GM21390 (cell line): Measurements from ENCODE around the gene MACROD2.
A peak's percentile ranks its signal among the peaks of the same experiment; 100 is the strongest.
"Not testable (repeated sequence)": the region's sequence is repeated elsewhere in the genome, so short reads cannot be mapped to it uniquely, and the experiment has no call there.

ENCODE experiments used
- ATAC-seq: cut with Tn5 transposase; IDR thresholded peaks from one replicate; pipeline ENCODE4 v1.9.1; 2021; ENCODE audit not compliant: unreplicated experiment

Gene MACROD2

GRCh38 chr20:13995086-13995665 lies at the start of gene MACROD2:
Gene MACROD2, plus strand, starts transcription at chr20:13995516.
- no peak for ATAC-seq

GRCh38 chr20:13947719-13948118 lies 47.6 kb upstream of the MACROD2 start:
- no peak for ATAC-seq

GRCh38 chr20:13953227-13953626 lies 42.1 kb upstream of the MACROD2 start:
- no peak for ATAC-seq

- ATAC-seq, result no peak
These were observed 35.2 kb upstream of the MACROD2 start for GRCh38 chr20:13960119-13960518.

- ATAC-seq, result no peak
These were observed 34.8 kb upstream of the MACROD2 start for GRCh38 chr20:13960525-13960924.

- ATAC-seq, result no peak
These were observed 11.1 kb upstream of the MACROD2 start for GRCh38 chr20:13984211-13984610.

GRCh38 chr20:13990465-13990864 lies 4.9 kb upstream of the MACROD2 start, which contains the start of gene SEL1L2:
Gene SEL1L2, minus strand, starts transcription at chr20:13990614. Its CDS starts 80 bp downstream, at chr20:13990534.
- no peak for ATAC-seq

- no peak for ATAC-seq
These were observed 4.0 kb upstream of the MACROD2 start for GRCh38 chr20:13991311-13991710.

GRCh38 chr20:13991955-13992354 lies 3.4 kb upstream of the MACROD2 start:
- ATAC-seq, result not testable (repeated sequence)

GRCh38 chr20:13995841-13996240 lies 525 bp downstream of the MACROD2 start:
- no peak for ATAC-seq

- no peak for ATAC-seq
These were observed 949 bp downstream of the MACROD2 start for GRCh38 chr20:13996265-13996664.

GRCh38 chr20:14000917-14001316 lies 5.6 kb downstream of the MACROD2 start:
- ATAC-seq, result no peak

GRCh38 chr20:14005996-14006395 lies 10.7 kb downstream of the MACROD2 start:
- no peak for ATAC-seq

- ATAC-seq, result no peak
These were observed 13.9 kb downstream of the MACROD2 start for GRCh38 chr20:14009208-14009607.

- ATAC-seq, result no peak
These were observed 17.4 kb downstream of the MACROD2 start for GRCh38 chr20:14012671-14013070.

GRCh38 chr20:14030991-14031390 lies 35.7 kb downstream of the MACROD2 start:
- no peak for ATAC-seq

- no peak for ATAC-seq
These were observed 38.0 kb downstream of the MACROD2 start for GRCh38 chr20:14033310-14033709.

GRCh38 chr20:14036567-14036966 lies 41.3 kb downstream of the MACROD2 start:
- no peak for ATAC-seq

- not testable (repeated sequence) for ATAC-seq
These were observed 49.5 kb downstream of the MACROD2 start for GRCh38 chr20:14044712-14045276.

GRCh38 chr20:14046534-14046933 lies 51.2 kb downstream of the MACROD2 start:
- ATAC-seq, result no peak

GRCh38 chr20:14049111-14049510 lies 53.8 kb downstream of the MACROD2 start:
- peak; percentile 77 for ATAC-seq

GRCh38 chr20:14051454-14051853 lies 56.1 kb downstream of the MACROD2 start:
- no peak for ATAC-seq
